Progenitor cell of endocrine pancreas (in vitro differentiated cells): ENCODE measurements around the gene FARS2. TPM values are rescaled to one million over a fixed set of nuclear protein-coding genes. Genes with fewer than 3 reads are reported as not detected.
"Not testable (repeated sequence)": the region's sequence is repeated elsewhere in the genome, so short reads cannot be mapped to it uniquely, and the experiment has no call there.

ENCODE experiments used
- DNase-seq: peaks from one replicate; pipeline ENCODE4 v3.0.0; 2021; ENCODE audit warnings: low spot score; ENCODE audit not compliant: unreplicated experiment
- H3K27ac Mint-ChIP-seq: 2 replicates; pipeline ENCODE4 v1.8.0; 2021; ENCODE audit warnings: mild to moderate bottlenecking, moderate library complexity, mixed read lengths
- H3K27me3 Mint-ChIP-seq: 2 replicates; pipeline ENCODE4 v1.8.0; 2021; ENCODE audit warnings: mixed read lengths
- H3K36me3 Mint-ChIP-seq: 2 replicates; pipeline ENCODE4 v1.8.0; 2022; ENCODE audit warnings: mixed read lengths; ENCODE audit not compliant: insufficient read depth
- H3K4me1 Mint-ChIP-seq: 2 replicates; pipeline ENCODE4 v1.8.0; 2021; ENCODE audit warnings: low read depth, mixed read lengths
- H3K4me3 Mint-ChIP-seq: 2 replicates; pipeline ENCODE4 v1.8.0; 2021; ENCODE audit warnings: low read depth, mild to moderate bottlenecking, moderate library complexity, mixed read lengths
- H3K9me3 Mint-ChIP-seq: 2 replicates; pipeline ENCODE4 v1.8.0; 2021; ENCODE audit warnings: low read depth, mixed read lengths
- CTCF ChIP-seq: fragments of 200-600 bp; sonication (generic); IDR thresholded peaks from one replicate; pipeline ENCODE4 v1.5.0; 2021; ENCODE audit warnings: antibody characterized with exemption, mild to moderate bottlenecking; ENCODE audit not compliant: unreplicated experiment
- total RNA-seq: library from RNA; stranded (reverse); gene quantifications from 2 replicates; pipeline ENCODE4 v1.2.1, GENCODE V29; 2021

The FARS2 gene
- total RNA-seq, 1 donor from 2014 or later = 20.8 TPM

- Mint-ChIP-seq H3K27me3 (no peaks in the 10 kb centered on the region), H3K36me3 (peaks cover 5% of the 10 kb centered on the region), H3K27ac (no peak overlapping the region), H3K9me3 (peaks cover 12% of the 10 kb centered on the region), H3K4me1 (peaks cover 2% of the 10 kb centered on the region), H3K4me3 (no peak overlapping the region)
- TF ChIP-seq CTCF = no peak
- DNase-seq = no peak
These were observed 301.8 kb downstream of the FARS2 start for GRCh38 chr6:5563086-5563485.

- not testable (repeated sequence) for H3K36me3 Mint-ChIP-seq, H3K27ac Mint-ChIP-seq, DNase-seq, H3K27me3 Mint-ChIP-seq, H3K4me3 Mint-ChIP-seq, H3K4me1 Mint-ChIP-seq
- peaks cover 12% of the 10 kb centered on the region for H3K9me3 Mint-ChIP-seq
These were observed 303.4 kb downstream of the FARS2 start for GRCh38 chr6:5564746-5565145.

- Mint-ChIP-seq H3K27me3 (no peaks in the 10 kb centered on the region), H3K4me3 (no peak overlapping the region)
These were observed 304.7 kb downstream of the FARS2 start for GRCh38 chr6:5565971-5566370.

GRCh38 chr6:5566718-5567117 lies 305.4 kb downstream of the FARS2 start:
- no peak for TF ChIP-seq CTCF
- peaks cover 7% of the 10 kb centered on the region for H3K4me1 Mint-ChIP-seq
- no peak overlapping the region for H3K27ac Mint-ChIP-seq
- peaks cover 12% of the 10 kb centered on the region for H3K9me3 Mint-ChIP-seq
- no peak overlapping the region for H3K4me3 Mint-ChIP-seq
- H3K27me3 Mint-ChIP-seq = no peaks in the 10 kb centered on the region
- H3K36me3 Mint-ChIP-seq = peaks cover 6% of the 10 kb centered on the region
- DNase-seq = no peak

More at GRCh38 chr6:5565971-5566370, 304.7 kb downstream of the FARS2 start:
- DNase-seq = no peak
- TF ChIP-seq CTCF = no peak
- Mint-ChIP-seq H3K27ac (no peak overlapping the region), H3K9me3 (peaks cover 12% of the 10 kb centered on the region), H3K4me1 (peaks cover 7% of the 10 kb centered on the region), H3K36me3 (peaks cover 5% of the 10 kb centered on the region)

GRCh38 chr6:5567352-5567751 lies 306.0 kb downstream of the FARS2 start:
- Mint-ChIP-seq H3K4me3 (no peak overlapping the region), H3K27me3 (no peaks in the 10 kb centered on the region), H3K27ac (no peak overlapping the region), H3K4me1 (peaks cover 7% of the 10 kb centered on the region), H3K9me3 (peaks cover 12% of the 10 kb centered on the region), H3K36me3 (peaks cover 6% of the 10 kb centered on the region)
- DNase-seq = no peak
- no peak for TF ChIP-seq CTCF

GRCh38 chr6:5567890-5568289 lies 306.6 kb downstream of the FARS2 start:
- Mint-ChIP-seq H3K27ac (no peak overlapping the region), H3K9me3 (peaks cover 14% of the 10 kb centered on the region), H3K36me3 (peaks cover 6% of the 10 kb centered on the region), H3K27me3 (no peaks in the 10 kb centered on the region), H3K4me1 (peaks cover 7% of the 10 kb centered on the region), H3K4me3 (no peak overlapping the region)
- DNase-seq = no peak
- no peak for TF ChIP-seq CTCF
